NCI-H2227 (cell line): ENCODE results near the gene WNT3A.

Source experiments
- DNase-seq: peaks from one replicate; lab custom pipeline; 2025; ENCODE audit not compliant: unreplicated experiment; lab: John Stamatoyannopoulos, UW

WNT3A gene

GRCh38 chr1:228031276-228031995 lies 24.6 kb downstream of the WNT3A start:
- no peak for DNase-seq

GRCh38 chr1:228032041-228032440 lies 25.2 kb downstream of the WNT3A start:
- no peak for DNase-seq

- no peak for DNase-seq
These were observed 26.6 kb downstream of the WNT3A start for GRCh38 chr1:228033376-228033775.

- no peak for DNase-seq
These were observed 28.4 kb downstream of the WNT3A start for GRCh38 chr1:228034954-228035837.

- no peak for DNase-seq
These were observed 29.0 kb downstream of the WNT3A start for GRCh38 chr1:228035844-228036243.

GRCh38 chr1:228036701-228037231 lies 30.0 kb downstream of the WNT3A start:
- DNase-seq = no peak

GRCh38 chr1:228037401-228038386 lies 30.9 kb downstream of the WNT3A start:
- no peak for DNase-seq

GRCh38 chr1:228038387-228039005 lies 31.7 kb downstream of the WNT3A start:
- DNase-seq = no peak

GRCh38 chr1:228039006-228039903 lies 32.5 kb downstream of the WNT3A start:
- no peak for DNase-seq

GRCh38 chr1:228039986-228040385 lies 33.2 kb downstream of the WNT3A start:
- DNase-seq = no peak

GRCh38 chr1:228041316-228041715 lies 34.5 kb downstream of the WNT3A start:
- no peak for DNase-seq

GRCh38 chr1:228042508-228042907 lies 35.7 kb downstream of the WNT3A start:
- no peak for DNase-seq

- no peak for DNase-seq
These were observed 36.6 kb downstream of the WNT3A start for GRCh38 chr1:228043281-228043848.

- no peak for DNase-seq
These were observed 38.2 kb downstream of the WNT3A start for GRCh38 chr1:228044961-228045360.

- DNase-seq = no peak
These were observed 38.6 kb downstream of the WNT3A start for GRCh38 chr1:228045405-228045804.

GRCh38 chr1:228045871-228046270 lies 39.1 kb downstream of the WNT3A start:
- DNase-seq = no peak

- no peak for DNase-seq
These were observed 39.8 kb downstream of the WNT3A start for GRCh38 chr1:228046421-228047182.

GRCh38 chr1:228047183-228047466 lies 40.3 kb downstream of the WNT3A start:
- DNase-seq = no peak
